Measurements from ENCODE around the gene CMKLR1.

Gene CMKLR1

DNA sequence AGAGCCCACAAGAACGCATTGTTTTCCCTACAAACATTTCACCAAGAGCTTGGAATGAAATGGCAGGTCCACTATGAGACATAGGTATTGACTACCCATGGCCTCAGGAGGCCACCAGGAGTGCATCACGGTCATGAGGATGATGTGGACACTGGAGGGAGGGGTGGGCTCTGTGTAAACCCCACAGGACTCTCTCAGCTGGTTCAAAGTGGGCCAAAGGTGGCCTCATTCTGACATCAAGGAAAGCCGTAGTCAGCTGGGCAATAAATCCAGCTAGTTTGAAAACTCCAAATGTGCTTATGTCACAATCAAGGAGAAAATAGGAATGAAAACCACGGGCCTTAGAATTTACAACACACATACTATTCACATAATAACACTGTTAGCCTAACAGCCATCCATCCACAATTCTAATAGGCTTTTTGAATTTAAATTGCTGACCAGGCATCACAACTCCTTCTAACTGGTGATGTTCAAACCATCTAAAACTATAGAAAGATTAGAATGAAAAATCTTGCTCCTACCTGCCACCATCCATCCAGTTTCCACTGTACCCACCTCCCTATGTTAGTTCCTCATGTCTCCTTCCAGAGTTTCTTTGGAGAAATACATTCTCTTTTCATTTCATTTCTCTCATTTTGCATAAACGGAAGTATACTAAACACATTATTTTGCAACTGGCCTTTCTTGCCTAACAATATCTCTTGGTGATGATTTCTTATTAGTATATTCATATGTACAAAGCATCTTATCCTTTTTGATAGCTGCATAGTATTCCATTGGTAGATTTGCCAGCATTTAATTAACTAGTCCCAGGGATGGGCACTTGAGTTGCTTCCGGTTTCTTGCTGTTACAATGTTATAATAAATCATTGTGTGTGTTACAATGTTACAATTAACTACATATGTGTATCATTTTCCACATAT lies 21.5 kb downstream of the CMKLR1 start:
- in situ Hi-C loops (cut with MboI; ENCODE audit: low sequenced_read_pairs), result no loop called here

DNA sequence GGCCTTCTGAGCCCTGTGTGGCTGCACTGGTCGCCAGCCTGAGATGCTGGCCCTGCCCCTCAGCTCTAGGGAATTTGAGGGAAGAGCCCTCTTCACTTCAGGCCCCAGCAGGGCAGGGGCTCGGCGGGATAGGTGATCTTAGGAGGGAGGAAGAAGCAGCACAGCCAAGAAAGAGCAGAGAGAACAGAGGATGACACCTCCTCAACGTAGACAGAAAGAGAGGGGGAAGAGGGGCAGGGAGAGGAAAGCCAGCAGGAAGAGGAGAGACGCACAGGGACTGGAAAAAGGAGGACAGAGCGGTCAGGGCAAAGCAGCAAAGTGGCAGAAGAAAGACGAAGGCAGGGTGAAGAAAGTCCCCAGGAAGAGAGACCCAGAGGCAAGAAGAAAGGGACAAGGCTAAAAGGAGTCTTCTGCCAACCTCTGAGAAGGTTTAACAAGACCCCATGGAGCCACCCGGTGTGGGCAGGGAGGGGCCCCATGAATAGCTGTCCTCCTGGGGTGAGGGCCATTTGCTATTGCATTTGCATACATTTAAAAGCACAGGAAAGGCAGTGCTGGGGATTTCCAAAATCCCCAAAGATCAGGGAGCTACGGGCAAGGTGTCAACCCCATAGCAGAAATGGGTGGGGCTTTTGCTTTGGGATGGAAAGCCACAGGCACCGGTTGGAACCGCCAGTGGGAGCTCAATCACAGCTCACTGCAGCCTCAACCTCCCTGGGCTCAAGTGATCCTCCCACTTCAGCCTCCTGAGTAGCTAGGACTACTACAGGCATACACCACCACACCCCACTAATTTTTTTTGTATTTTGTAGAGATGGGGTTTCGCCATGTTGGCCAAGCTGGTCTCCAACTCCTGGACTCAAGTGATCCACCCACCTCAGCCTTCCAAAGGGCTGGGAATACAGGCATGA lies 22.7 kb downstream of the CMKLR1 start:
- in situ Hi-C loops (cut with MboI; ENCODE audit: low sequenced_read_pairs), result no loop called here

DNA sequence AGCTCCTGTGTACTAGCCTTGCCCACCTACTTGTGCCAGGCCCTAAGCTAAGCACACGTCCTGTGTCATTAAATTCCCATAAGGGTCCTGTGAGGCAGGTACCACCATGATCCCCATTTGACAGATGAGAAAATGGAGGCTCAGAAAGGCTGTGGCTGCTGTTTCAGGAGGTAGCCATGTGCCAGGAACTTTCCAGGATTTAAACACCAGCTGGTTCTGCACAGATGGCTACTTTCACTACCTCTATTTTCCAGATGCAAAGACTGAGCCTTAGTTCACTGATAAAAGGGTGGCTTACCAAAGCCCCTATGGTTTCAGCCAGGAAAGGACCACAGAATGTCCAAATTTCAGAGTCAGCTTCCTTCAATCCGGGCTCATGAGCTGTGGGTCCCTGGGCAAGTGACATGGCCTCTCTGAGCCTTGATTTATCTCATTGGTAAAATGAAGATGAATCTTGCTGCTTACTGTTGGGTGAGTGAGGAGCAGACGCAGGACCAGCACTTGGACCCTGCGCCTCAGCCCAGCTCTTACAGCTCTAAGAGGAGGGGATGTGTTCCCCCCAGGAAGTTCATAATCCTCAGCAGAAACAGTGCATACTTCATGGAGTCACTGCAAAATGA lies 23.5 kb downstream of the CMKLR1 start:
- in situ Hi-C loops (cut with MboI; ENCODE audit: low sequenced_read_pairs), result no loop called here

DNA sequence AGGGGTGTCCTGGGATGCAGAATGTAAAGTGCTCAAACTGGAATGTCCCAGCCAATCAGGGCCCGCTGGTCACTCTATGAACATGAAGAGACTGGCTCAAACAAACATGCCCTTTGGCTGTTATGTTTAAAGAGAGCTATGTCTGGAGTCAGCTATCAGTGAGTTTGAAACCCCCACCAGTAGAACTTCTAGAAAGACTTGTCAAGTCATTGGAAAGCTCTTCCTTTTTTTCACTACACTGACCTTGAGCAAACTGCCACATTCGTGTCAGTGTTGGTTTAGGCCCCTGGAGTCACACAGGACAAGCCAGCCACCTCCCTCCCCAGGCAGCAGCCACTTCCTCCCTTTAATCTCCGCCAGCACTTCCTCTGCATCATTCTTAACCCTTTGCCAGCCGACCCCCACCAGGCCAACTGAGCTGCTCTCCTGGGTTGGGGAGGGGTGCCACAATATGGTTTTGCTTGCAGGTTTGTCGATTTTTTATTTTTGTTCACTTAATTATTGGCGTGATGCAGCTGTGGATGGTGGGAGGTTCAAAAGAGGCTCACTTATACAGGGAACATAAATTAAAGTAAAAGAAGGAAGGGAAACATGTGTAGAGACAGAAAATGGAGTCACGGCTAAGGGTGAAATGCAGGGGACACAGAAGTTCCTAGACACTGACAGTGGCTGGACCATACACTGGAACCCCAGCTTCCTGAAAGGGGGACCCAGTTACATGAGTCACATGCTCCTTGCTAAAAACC lies 25.3 kb downstream of the CMKLR1 start:
- in situ Hi-C loops (cut with MboI; ENCODE audit: low sequenced_read_pairs), result no loop called here

DNA sequence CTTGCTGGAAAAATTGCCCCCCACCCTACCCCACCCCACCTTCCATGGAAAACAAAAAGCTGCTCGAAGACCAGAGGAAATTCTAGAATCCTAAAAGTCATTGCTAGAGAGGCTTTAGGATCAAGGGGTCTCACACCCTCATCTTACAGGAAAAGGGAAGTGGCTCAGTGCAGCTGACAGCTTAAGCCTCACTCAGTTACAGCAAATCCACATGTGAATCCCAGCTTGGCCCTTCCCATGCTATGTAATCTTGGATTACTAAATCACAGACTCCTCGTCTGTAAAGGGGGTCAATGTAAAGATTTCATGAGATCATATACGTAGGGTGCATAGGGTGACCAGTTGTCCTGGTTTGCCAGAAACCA lies 25.9 kb downstream of the CMKLR1 start:
- in situ Hi-C loops (cut with MboI; ENCODE audit: low sequenced_read_pairs), result no loop called here

DNA sequence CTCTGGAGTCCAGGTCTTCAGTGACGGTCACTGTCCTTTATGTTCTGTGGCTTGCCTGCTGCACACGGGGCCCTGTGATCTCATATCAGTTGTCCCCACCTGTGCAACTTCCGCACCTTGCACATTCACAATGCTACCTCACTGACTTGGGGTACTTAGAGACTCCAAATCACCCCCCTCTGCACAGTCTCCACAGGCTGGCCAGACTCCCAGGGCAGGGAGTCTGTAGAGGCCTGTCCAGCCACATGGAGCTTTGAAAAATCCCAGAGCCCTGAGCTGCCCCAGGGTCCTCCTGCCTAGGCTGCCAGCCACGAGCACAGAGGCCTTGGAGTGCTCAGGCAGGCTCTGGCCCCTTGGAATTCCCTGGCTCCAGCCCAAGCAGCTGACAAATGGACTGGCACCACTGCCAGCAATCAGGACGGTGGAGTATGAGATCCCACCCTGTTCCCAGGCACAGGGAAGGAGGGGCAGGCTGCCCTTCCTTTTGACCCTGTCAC lies 26.4 kb downstream of the CMKLR1 start:
- in situ Hi-C loops (cut with MboI; ENCODE audit: low sequenced_read_pairs), result no loop called here

DNA sequence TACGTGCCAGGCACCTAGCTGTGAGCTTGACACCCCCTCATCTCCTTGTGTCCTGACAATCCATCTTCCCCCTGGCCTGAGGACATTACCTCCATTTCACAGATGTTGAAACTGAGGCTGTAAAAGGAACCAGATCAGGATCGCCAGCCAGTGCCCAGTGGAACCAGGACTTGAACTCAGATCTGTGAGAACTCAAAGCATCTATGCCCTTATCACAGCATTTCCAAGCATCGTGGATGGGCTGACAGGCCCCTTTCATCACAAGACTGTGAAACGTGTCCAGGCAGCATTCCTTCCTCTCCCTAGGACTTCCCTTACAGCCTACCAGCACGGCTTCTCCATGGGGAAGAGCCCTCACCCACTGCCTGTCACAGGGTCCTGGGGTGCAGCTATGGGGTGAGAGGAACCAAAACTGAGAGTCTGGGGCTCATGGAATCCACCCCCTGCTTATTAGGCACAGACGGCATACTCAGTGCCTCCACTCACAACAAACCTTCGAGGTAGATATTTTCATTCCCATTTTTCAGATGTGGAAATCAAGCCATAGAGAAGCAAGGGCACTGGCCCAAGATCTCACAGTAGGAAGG lies 26.9 kb downstream of the CMKLR1 start:
- in situ Hi-C loops (cut with MboI; ENCODE audit: low sequenced_read_pairs), result no loop called here

DNA sequence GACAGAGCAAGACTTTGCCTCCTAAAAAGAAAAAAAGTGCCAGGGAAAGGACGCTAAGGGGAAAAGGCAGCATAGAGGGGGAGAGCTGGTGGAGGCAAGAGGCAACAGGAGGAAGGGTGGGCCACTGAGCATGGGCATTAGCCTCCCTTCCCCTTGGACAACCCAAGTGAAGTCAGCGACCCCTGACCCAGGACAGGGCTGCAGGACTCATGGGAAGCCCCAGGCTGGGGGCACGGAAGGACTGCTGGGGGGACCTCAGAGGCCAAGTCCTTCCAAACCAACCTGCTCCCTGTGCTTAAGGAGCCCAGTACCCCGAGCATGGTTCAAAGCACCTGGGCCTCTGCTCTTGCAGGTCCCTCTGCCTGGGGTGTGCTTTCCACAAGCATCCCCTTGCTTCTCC lies 27.5 kb downstream of the CMKLR1 start:
- in situ Hi-C loops (cut with MboI; ENCODE audit: low sequenced_read_pairs), result no loop called here

DNA sequence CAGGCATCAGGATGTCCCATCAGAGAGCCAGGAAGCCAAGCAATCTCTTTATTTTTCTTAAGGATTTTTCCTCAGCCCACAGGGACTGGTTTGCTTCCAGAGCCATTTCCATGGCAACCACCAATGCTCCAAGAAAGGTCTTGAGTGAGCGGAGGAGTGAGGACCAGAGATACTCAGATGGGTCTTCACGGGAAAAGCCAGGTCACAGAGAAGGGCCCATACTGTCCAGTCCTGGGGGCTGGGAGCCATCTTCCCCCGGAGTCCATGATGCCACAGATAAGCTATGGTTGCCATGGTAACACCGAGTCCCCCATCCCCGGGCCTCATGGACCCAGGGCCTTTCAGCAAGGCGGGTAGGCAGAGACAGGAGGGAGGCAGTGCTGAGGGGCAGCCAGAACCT lies 28.6 kb downstream of the CMKLR1 start:
- in situ Hi-C loops (cut with MboI; ENCODE audit: low sequenced_read_pairs), result no loop called here

DNA sequence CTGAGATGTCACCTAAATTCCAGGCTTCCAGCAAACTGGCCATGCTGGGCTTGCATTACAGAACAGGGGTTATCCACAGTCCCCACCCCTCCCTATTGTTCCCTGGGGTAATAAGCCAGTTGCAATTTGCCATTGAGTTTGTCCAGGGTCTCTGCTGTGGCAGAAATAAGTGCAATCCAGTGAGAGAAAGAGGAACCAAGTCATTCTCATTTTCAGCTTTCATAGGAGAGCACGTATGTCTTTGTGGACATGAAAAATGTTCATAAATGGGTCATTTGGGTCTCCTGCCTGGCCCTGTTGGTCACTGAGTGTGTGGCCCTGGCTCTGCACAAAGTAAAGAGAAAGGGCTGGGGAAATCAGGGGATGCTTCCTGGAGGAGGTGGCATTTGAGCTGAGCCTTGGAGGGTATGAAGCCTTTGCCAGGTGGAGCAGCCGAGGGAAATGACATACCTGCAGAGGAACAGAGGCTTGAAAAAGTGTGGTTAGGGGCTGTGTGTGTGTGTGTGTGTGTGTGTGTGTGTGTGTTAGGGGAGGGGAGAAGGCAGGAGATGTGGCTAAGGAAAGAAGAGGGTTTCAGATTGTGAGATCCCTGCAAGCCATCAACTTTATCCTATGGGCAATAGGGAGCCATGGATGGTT lies 29.3 kb downstream of the CMKLR1 start:
- in situ Hi-C loops (cut with MboI; ENCODE audit: low sequenced_read_pairs), result no loop called here

DNA sequence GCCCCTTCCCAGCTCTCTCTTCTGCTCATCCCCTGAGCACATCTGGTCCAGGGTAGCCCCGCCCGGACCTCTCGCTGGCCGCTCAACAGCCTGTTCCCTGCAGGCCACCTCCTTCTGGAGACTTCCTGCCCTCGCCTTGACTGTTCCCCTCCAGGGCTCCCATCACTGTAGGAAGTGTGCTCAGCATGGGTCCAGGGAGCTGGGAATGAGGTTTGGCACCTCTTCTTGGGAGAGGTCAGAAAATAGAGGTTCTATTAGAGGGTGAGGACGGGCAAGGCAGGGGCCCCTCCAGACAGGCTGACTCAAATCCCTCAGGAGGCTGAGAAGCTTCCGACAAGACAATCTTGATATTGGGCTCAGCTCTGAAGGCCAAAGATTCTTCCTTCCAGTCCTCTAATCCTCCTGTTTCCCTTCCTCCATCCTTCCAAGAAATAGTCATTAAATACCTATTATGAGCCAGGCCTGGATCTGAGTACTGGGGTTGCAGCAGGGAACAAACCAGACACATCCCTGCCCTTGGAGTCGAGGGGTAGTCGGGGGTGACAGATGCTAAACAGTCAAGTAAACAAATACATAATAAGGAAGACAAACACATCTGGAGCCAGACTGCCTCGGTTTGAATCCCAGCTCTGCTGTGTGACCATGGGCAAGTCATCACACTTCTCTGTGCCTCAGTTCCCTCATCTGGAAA lies 30.6 kb downstream of the CMKLR1 start:
- in situ Hi-C loops (cut with MboI; ENCODE audit: low sequenced_read_pairs), result no loop called here

DNA sequence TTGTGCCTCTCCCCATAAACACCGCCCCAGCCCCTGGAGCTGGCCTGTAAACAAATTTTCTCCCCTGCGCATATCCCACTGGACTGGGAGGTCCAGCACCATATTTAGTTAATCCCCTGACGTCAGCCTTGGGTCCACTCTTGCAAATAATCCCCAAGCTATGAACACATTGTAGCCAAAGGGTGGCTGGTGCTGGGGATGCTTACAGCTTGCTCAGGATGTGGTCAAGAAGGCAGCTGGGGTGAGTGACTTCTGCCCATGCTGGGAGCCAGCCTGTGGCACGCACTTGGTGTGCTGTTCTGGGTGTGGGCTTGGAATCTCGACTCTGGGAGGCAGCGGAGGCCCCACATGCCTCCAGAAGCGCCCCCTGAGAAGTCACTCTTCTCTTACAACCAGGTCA lies 32.1 kb downstream of the CMKLR1 start:
- in situ Hi-C loops (cut with MboI; ENCODE audit: low sequenced_read_pairs), result no loop called here

DNA sequence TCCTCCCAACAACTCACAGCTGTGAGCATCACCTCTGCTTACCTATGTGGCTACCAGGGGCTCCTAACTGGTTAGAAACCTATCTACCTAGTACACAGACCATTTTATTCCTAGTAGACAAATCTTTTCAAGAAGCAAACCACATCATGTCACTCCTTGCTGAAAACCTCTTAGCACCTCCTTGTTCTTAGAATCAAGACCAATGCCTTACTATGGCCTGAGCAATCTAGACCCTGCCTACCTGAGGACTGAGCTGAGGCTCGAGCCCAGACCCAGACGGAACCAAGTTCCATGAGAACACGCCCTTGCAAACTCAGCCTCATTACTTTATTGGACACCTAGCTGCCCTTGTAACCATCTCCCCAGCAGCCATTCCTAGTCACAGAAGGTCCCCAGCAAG lies 32.6 kb downstream of the CMKLR1 start:
- in situ Hi-C loops (cut with MboI; ENCODE audit: low sequenced_read_pairs), result no loop called here

DNA sequence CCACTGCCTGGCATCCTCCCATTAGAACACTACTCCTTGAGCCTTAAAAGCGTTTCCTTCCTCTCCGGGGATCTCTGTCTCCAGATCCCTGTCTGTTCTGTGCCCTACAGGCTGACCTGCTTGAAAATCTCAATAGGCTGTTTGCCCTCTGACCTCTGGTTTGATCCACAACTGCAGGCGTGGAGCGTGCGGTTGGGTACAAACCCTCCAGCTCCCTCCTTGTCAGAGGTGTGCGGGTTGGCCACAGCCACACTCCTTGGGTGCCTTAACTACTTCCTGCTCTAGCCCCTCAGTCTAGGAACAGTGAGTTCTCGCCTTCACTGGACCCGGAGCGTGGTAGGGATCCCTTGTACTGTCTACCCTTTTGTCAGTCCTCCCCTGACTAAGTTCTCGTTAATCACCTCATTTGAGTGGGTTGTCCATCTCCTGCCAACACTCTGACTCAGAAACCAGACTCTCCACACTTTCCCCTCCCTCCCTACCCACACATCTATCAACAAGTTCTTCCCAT lies 33.1 kb downstream of the CMKLR1 start:
- in situ Hi-C loops (cut with MboI; ENCODE audit: low sequenced_read_pairs), result no loop called here

DNA sequence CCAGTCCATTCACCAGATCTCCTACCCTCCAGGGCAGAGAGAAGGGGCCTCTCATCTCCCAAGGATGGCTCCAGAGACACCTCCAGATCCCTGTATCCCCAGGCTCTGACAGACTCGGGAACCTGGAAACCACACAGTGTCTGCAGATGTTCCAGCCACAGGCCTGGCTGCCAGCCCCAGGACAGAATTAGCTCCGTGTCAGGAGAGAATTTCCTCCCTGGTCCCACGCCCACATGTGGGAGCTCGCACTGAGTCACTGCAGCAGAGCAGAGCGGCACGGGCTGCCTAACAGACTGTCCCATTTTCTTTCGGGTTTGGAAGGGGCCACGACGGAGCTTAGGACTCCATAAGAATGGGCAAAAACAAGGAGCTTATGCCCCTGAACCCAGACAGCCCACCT lies 33.6 kb downstream of the CMKLR1 start:
- in situ Hi-C loops (cut with MboI; ENCODE audit: low sequenced_read_pairs), result no loop called here

DNA sequence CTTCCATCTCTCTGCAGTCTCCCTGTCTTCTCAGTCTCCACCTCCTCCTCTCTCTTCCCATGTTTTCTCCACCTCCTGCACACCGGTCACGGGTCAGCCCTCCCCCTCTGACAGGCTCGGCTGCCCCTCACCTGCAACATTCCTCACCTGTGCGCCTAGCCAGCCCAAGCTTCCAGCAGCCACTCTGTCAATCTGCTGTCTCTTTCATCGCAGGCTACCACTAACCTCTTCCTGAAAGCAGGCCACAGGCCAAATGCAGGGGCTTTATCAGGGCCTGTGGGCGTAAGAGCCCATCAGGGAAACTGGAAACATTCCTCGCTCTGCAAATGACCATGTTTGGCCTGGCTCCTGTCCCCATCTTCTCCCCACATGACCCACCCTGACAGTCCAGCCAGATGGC lies 34.5 kb downstream of the CMKLR1 start:
- in situ Hi-C loops (cut with MboI; ENCODE audit: low sequenced_read_pairs), result no loop called here

DNA sequence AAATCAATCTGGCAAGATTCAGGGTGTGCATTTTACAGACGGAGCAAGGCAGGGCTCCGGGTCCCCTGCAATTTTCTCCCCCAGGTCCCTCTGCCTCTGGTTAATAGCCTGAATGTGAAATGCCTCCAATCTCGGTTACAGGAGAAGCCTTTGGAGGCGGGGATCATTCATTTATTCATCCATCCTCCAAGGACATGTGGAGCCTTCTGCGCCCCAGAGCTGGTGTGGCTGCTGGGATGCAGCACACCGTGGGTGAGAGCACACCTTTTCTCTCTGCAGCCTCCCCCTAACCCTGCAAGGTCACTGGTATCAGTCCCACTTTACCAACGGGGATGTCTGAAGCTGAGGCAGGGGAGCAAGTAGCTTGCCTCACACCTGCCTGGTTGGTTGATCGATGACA lies 35.4 kb downstream of the CMKLR1 start:
- in situ Hi-C loops (cut with MboI; ENCODE audit: low sequenced_read_pairs), result no loop called here

DNA sequence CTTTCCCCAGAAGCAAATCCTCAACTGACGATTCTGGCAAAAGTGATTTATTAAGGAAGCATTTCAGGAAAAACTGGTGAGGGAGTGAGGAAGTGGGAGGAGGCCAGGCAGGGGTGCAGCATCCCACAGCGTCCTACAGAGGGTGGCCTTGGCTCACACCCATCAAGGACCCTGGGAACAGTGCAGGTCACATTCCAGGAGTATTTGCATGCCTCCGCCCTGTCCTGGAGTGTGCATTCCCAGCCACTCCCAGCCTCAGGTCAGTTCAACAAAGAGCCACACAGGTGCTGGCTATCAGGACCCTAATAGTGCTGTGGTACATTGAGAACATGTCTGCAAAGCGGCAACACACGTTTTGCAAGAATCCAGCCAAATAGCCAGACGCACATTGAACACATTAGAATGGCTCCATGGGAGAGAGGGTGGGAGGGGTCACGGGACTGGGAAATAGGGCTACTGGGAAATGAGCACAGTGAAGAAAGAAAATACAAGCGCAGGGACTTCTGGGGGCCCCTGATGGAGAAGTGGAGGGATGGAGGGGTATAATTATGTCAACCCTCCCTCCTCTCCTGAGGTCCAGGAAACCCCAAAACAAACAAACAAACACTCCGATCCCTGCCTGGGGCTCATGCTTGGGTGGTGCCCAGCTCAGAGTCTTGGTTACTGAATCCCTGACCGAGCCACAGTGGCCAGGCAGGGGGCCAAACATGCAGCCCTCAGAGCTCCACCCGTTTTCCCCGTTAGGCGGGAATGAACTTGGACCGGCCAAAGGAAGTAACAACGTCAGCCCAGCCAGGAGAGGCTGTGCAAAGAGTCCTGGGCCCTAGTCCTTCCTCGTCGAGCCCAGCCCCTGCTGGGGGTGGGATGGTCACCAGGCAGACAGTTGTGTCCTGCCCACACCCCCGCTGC lies 36.5 kb downstream of the CMKLR1 start:
- in situ Hi-C loops (cut with MboI; ENCODE audit: low sequenced_read_pairs), result no loop called here
